ENCODE results near the gene LCN6.
"Not testable (repeated sequence)": the region's sequence is repeated elsewhere in the genome, so short reads cannot be mapped to it uniquely, and the experiment has no call there.

The LCN6 gene

DNA sequence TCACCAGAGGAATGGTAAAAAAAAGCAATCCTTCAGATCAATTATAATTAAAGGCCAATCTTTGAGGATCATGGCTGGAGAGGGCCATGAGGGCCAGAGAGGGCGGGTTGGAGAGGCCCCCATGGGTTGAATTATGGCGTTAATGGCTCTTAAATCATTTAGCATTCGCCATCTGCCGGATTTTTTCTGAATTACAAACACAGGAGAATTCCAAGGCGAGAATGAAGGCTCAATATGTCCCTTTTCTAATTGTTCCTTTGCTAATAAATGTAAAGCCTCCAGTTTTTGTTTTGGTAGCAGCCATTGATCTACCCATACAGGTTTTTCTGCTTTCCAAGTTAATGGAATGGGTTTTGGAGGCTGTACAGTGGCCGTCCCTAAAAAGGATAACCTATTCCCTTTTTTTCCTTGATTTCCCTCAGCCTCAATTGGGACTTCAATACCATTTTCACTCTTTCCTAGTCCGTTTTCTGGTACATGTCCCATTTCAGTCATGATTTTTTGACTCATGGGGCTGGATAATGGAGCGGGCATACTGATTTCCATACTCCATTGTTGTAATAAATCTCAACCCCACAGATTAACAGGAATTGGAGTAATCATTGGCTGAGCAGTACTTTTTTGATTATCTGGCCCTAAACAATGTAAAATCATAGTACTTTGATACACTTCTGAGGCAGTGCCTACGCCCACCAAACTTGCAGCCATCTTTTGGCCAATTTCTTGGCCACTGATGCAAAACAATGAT lies 36.1 kb upstream of the LCN6 start:
- no peak for DNase-seq (ENCODE audit: low read depth in 2 of 2)

GRCh38 chr9:136782452-136782851 lies 34.1 kb upstream of the LCN6 start:
- no peak for DNase-seq (ENCODE audit: low read depth in 2 of 2)

DNA sequence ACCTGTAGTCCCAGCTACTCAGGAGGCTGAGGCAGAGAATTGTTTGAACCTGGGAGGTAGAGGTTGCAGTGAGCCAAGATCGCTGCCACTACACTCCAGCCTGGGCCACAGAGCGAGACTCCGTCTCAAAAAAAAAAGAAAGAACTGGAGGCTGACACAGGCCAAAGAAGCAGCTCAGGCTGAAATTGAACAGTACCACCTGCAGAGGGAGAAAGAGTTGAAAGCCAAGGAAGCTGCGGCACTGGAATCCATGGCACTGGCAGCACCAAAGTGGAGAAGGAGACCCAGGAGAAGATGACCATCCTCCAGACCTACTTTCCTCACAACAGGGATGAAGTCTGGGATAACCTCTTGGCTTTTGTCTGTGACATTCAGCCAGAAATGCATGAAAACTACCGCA lies 31.5 kb upstream of the LCN6 start:
- DNase-seq (ENCODE audit: low read depth in 2 of 2), result no peak

GRCh38 chr9:136777359-136777758 lies 29.0 kb upstream of the LCN6 start:
- no peak for DNase-seq (ENCODE audit: low read depth in 2 of 2)

DNA sequence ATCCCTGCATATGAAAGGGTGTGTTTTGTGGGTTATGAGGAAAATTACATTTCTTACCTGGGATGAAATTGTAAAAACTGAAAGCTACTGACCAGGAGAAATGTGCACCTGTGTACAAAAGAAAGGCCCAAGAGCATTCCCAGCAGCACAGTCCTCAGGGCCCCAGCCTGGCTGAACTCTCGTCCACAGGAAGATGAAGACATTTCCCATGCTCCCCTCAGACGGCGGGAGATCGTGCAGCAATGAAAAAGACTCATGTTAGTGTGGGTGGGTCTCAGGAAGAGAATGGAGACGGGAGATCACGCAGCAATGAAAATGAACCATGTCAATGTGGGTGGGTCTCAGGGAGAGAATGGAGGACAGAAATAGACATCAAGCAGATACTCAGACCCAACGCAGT lies 28.6 kb upstream of the LCN6 start:
- no peak for DNase-seq (ENCODE audit: low read depth in 2 of 2)

DNA sequence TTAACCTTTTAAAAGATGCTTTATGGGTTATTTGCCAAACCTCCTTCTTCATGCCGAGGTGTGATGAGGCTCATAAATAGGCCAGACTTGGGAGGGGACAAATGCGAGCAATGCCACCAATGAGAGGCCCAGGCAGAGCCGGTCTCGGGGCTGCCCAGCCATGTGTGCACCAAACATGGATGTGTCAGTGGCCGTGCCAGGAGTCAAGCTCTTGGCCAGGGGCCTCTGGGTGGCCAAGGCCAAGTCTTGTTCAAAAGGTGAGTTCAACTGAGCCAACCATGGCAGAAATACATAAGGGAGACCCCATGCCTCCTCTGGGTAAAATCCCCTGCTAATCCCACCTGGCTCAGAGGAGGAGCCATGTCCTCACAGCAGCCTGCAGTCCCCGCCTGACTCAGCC lies 26.9 kb upstream of the LCN6 start:
- no peak for DNase-seq (ENCODE audit: low read depth in 2 of 2)

DNA sequence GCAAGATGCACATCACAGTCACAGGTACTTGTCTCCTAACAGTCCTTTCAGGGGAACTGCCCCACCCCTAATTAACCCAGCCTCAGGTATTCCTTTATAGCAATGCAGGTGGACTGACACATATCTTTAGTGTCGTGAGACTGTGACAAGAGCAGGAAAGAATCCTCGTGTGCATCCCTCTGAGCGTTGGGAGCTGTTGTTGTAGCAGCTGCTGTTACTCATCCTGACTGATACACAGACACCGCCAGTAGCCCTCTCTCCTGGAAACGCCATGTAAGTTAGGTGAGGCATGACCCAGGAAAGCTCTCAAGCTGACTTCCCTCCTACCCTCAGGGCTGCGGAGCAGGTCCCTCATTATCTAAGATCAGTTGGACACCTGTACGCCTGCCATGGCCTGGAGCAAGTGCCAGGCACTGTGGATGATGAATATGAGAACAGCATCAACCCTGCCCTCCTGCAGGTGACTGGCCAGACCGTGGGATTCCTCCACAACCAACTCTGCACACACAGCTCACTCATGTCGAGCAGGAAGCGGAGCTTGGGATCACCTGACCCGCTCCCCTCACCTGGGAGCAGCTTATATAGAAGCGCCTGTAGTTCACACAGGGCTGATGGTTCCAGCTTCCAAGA lies 26.2 kb upstream of the LCN6 start:
- no peak for DNase-seq (ENCODE audit: low read depth in 2 of 2)

DNA sequence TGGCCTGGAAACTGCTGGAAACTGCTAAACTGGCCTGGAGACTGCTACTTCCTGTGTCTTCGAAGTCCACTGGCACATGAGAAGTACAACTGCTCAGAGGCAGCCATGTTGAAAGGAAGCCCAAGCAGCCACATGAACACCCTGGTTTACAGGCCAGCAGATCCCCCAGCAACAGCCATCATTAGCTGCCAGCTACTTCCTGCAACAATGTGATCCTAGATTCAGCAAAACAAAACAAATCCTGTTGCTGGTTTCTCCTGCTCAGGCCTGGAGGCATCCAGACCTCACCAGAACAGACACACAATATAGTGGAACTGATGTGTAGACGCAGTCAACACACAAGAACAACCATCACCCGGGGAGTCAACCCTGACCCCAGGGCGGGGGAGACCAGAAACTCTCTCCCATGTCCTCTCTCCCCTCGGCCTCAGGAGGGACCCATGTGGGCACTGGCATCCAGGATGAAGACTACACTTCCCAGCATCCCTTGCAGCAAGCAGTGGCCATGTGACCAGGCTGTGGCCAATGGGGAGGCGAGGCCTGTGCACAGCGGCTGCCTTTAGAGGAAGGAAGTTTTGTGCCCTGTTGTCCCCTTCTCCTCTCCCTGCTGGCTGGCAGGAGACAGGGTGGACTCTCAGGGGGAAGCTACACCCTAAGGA lies 25.2 kb upstream of the LCN6 start:
- no peak for DNase-seq (ENCODE audit: low read depth in 2 of 2)

DNA sequence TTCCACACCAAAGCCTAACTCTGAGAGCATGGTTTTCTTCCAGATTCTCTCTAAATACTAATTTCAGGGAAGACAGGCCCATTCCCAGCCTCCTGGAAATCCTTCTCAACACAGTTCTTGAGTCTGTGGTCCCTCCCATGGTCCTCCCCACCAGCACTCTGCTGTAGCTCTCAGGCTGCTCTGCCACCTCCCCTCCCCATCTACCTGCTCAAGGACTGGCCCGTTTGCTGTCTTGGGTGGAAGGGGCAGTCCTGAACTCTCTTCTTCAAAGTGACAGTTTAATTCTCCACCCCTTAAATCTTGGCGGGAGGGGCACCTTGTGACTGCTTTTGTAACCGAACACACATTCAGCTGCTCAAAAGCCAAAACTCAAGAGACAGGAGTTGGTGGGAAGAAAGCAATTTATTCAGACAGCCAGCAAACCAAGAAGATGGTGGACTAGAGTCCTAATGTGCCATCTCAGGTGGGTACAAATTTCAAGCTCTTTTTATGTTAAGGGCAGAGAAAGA lies 23.6 kb upstream of the LCN6 start:
- no peak for DNase-seq (ENCODE audit: low read depth in 2 of 2)

GRCh38 chr9:136769710-136770191 lies 21.4 kb upstream of the LCN6 start:
- DNase-seq (ENCODE audit: low read depth in 2 of 2), result peak in 1 of 2 donors; percentile 28

- peak in 1 of 2 donors; percentile 19 for DNase-seq (ENCODE audit: low read depth in 2 of 2)
Observed at GRCh38 chr9:136766410-136767120, 18.2 kb upstream of the LCN6 start.

GRCh38 chr9:136765745-136766409 lies 17.6 kb upstream of the LCN6 start:
- not testable (repeated sequence) for DNase-seq (ENCODE audit: low read depth in 2 of 2)

- no peak for DNase-seq (ENCODE audit: low read depth in 2 of 2)
Observed at GRCh38 chr9:136765041-136765440, 16.7 kb upstream of the LCN6 start.

DNA sequence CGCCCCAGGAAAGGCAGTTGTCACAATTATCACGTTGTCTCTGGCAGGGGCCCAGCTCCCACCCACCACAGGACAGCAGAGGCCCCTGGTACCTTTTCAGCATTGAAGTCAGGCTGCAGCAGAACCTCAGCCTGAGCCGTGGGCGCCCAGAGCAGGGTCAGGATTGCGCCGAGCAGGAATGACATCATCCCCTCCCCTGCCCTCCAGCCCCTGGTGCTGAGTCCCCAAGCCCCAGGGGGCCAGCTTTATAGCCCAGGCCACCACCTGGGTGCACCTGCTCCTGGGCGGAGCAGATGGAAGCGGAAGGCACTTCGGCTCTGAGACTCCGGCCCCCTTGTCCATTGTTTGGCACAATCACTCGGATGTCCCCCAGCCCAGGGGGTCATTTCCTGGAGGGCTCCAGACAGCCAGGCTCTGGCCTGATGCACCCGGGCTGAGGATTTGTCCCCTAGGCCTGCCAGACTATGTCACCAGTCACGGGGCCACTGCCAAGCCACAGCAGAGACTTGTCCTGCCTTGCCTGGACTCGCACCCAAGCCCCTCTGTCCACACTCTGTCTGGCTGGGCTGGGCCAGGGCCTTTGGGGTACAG lies 16.1 kb upstream of the LCN6 start, which contains the start of gene LCN15:
LCN15 (minus strand) TSS at position 218 of the 591 bp plus-strand sequence; CDS start at position 188, 30 bp downstream.
- no peak for DNase-seq (ENCODE audit: low read depth in 2 of 2)

GRCh38 chr9:136763649-136764035 lies 15.3 kb upstream of the LCN6 start:
- DNase-seq (ENCODE audit: low read depth in 2 of 2), result no peak

- peak in 1 of 2 donors; percentile 38 for DNase-seq (ENCODE audit: low read depth in 2 of 2)
Observed at GRCh38 chr9:136762915-136763648, 14.8 kb upstream of the LCN6 start.

- no peak for DNase-seq (ENCODE audit: low read depth in 2 of 2)
Observed at GRCh38 chr9:136762221-136762691, 13.9 kb upstream of the LCN6 start.

- no peak for DNase-seq (ENCODE audit: low read depth in 2 of 2)
Observed at GRCh38 chr9:136761545-136761981, 13.2 kb upstream of the LCN6 start.

DNA sequence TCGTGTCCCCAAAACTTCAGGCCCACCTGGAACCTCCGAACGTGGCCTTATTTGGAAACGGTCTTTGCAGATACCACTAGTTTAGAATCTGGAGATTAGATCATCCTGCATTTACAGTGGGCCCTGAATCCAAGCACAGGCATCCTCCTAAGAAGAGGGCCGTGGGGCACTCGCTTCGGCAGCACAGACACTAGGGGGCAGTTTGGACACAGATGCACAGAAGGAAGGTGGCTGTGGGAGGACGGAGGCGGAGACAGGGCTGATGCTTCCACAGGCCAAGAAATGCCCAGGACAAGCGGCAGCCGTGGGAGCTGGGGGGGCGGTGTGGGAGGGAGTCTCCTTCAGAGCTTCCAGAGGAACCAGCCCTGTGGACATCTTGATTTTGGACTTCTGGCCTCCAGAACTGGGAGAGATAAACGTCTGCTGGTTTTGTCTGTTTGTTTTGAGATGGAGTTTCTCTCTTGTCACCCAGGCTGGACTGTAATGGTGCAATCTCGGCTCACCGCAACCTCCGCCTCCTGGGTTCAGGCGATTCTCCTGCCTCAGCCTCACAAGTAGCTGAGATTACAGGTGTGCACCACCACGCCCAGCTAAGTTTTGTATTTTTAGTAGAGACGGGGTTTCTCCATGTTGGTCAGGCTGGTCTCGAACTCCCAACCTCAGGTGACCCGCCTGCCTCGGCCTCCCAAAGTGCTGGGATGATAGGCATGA lies 12.7 kb upstream of the LCN6 start:
- DNase-seq (ENCODE audit: low read depth in 2 of 2), result not testable (repeated sequence)

Data from stimulated activated CD8-positive, alpha-beta memory T cell treated with anti-CD3 and anti-CD28 coated beads, Interleukin-15, amount 100 ng/mL, for 48 hours (primary cell).